ENCODE results near the gene MSH5.

GRCh38 chr6:31764198-31764597, 24.4 kb downstream of the MSH5 start:
- TF ChIP-seq EP300 (IDR thresholded peaks at IDR 0.05) (no peak), POLR2A (IDR thresholded peaks at IDR 0.05) (no peak), POLR2AphosphoS5 (IDR thresholded peaks at IDR 0.05) (no peak)
- TF ChIP-seq, protein P1, sequence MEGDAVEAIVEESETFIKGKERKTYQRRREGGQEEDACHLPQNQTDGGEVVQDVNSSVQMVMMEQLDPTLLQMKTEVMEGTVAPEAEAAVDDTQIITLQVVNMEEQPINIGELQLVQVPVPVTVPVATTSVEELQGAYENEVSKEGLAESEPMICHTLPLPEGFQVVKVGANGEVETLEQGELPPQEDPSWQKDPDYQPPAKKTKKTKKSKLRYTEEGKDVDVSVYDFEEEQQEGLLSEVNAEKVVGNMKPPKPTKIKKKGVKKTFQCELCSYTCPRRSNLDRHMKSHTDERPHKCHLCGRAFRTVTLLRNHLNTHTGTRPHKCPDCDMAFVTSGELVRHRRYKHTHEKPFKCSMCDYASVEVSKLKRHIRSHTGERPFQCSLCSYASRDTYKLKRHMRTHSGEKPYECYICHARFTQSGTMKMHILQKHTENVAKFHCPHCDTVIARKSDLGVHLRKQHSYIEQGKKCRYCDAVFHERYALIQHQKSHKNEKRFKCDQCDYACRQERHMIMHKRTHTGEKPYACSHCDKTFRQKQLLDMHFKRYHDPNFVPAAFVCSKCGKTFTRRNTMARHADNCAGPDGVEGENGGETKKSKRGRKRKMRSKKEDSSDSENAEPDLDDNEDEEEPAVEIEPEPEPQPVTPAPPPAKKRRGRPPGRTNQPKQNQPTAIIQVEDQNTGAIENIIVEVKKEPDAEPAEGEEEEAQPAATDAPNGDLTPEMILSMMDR (IDR thresholded peaks at IDR 0.05), result no peak
